Measurements from ENCODE around the gene MKNK2.
"Not testable (repeated sequence)": the region's sequence is repeated elsewhere in the genome, so short reads cannot be mapped to it uniquely, and the experiment has no call there.

The MKNK2 gene

DNA sequence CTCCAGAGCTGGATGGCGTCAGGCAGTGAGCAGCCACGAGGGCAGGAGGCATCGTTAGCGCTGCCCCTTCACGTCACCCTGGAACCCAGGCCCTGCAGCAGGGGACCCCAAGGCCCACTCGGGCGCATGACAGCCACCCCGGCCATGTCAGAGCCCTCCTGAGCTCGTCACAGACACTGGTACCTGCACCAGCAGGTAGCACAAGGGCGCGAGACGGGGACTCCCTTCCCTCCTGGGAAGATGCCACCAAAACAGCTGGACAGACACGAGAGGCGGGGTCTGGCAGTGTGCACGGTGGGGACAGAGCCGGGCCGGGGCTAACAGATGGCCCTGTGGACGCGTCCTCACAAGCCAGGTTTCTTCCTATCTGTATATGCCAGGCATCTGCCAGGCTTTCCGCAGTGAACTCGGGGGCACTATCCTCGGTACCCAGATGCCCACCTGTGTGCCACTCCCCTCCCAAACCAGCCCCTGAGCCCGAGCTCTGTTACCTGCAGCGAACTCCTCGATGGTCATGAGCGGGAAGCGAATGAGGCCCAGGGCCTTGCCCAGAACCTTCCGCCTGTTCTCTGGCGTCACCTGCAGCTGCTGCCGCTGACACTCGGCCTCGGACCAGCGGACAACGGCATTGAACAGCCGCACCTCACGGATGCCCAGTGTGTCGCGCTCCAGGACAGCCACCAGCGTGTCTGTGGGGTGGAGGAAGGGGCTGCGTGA, 61.4 kb downstream of the MKNK2 start:
- DNase-seq, result no peak

DNA sequence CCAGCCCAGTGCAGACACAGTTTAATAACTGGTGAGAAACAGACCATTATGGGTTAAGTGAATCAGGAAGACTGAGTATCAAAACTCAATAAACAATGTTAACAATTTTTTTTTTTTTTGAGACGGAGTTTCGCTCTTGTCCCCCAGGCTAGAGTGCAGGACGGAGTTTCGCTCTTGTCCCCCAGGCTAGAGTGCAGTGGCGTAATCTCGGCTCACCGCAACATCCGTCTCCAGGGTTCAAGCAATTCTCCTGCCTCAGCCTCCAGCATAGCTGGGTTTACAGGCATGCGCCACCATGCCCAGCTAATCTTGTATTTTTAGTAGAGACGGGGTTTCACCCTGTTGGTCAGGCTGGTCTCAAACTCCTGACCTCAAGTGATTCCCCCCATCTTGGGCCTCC, 62.6 kb downstream of the MKNK2 start:
- not testable (repeated sequence) for DNase-seq

Data from CD4-positive, alpha-beta T cell treated with Interleukin-1 beta for 1 hour (primary cell).